Measurements from ENCODE around the gene RNASET2.
"Not testable (repeated sequence)": the region's sequence is repeated elsewhere in the genome, so short reads cannot be mapped to it uniquely, and the experiment has no call there.

The RNASET2 gene

DNA sequence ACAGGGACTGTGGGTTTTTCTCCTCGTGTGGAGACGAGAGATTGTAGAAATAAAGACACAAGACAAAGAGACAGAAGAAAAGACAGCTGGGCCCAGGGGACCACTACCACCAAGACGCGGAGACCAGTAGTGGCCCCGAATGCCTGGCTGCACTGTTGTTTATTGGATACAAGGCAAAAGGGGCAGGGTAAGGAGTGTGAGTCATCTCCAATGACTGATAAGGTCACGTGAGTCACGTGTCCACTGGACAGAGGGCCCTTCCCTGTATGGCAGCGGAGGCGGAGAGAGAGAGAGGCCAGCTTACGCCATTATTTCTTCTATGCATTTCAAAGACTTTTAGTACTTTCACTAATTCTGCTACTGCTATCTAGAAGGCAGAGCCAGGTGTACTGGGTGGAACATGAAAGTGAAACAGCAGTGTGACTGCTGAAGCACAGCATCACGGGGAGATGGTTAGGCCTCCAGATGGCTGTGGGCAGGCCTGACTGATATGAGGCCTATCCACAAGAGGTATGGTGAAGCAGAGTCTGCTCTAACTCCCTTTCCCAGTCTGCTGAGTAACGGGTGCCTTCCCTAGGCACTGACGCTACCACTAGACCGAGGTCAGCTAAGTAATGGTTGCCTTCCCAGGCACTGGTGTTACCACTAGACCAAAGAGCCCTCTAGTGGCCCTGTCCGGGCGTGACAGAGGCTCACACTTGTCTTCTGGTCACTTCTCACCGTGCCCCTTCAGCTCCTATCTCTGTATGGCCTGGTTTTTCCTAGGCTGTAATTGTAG, 5.3 kb downstream of the RNASET2 start:
- TF ChIP-seq CTCF (IDR thresholded peaks at IDR 0.05; ENCODE audit: extremely low read depth, insufficient read depth, missing control alignments): peak; percentile 68
- in situ Hi-C loops (cut with MboI; ENCODE audit: low pct_unique_long_range_greater_than_20kb, low sequenced_read_pairs, unreplicated experiment): loop anchor here (25.0 kb wide), 1 partner anchor 164 kb away; no protein-coding TSS in a partner anchor
- DNase-seq (ENCODE audit: low spot score): peak; percentile 76

- in situ Hi-C loops (cut with MboI; ENCODE audit: low pct_unique_long_range_greater_than_20kb, low sequenced_read_pairs, unreplicated experiment): loop anchor here (25.0 kb wide), 1 partner anchor 163 kb away; no protein-coding TSS in a partner anchor
- peak; percentile 72 for DNase-seq (ENCODE audit: low spot score)
- no peak for TF ChIP-seq CTCF (IDR thresholded peaks at IDR 0.05; ENCODE audit: extremely low read depth, insufficient read depth, missing control alignments)
Measured at GRCh38 chr6:166950443-166950821, 5.9 kb downstream of the RNASET2 start.

GRCh38 chr6:166949528-166950442, 6.6 kb downstream of the RNASET2 start:
- DNase-seq (ENCODE audit: low spot score): no peak
- in situ Hi-C loops (cut with MboI; ENCODE audit: low pct_unique_long_range_greater_than_20kb, low sequenced_read_pairs, unreplicated experiment): loop anchor here (25.0 kb wide), 1 partner anchor 162 kb away; no protein-coding TSS in a partner anchor

DNA sequence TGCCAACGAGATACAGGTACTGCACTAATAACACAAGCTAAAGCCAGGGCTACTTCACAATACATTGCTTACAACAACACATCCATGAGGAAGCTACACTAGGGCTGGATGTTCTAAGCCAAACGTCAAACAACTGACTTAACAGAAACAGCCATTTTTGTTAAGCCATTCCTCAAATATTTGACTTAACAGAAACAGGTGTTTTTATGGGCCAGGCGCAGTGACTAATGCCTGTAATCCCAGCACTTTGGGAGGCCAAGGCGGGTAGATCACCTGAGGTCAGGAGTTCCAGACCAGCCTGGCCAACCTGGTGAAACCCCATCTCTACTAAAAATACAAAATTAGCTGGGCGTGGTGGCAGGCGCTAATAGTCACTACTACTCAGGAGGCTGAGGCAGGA, 7.6 kb downstream of the RNASET2 start:
- DNase-seq (ENCODE audit: low spot score); in situ Hi-C loops (cut with MboI; ENCODE audit: low pct_unique_long_range_greater_than_20kb, low sequenced_read_pairs, unreplicated experiment): not testable (repeated sequence)

More at GRCh38 chr6:166949528-166950442, 6.6 kb downstream of the RNASET2 start:
- TF ChIP-seq CTCF (IDR thresholded peaks at IDR 0.05; ENCODE audit: extremely low read depth, insufficient read depth, missing control alignments): no peak

DNA sequence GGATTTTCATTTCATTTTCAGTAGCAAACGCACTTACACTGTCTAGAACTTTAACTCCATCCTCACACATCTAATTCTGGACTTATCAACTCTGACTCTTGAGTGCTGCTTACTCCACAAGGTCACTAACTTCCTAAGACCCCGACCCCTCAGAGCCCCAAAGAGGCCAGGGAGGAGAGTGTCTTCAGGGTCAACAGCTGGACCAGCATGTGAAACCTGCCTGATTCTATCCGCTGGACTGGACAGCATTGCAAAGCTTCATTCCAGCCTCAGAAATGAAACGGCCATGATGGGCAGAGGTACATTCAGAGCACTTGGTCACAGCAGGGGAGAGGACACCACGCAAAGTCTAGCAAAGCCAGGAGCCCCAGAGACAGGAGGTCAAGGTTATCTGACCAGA, 9.1 kb downstream of the RNASET2 start:
- DNase-seq (ENCODE audit: low spot score): no peak
- TF ChIP-seq CTCF (IDR thresholded peaks at IDR 0.05; ENCODE audit: extremely low read depth, insufficient read depth, missing control alignments): no peak
- in situ Hi-C loops (cut with MboI; ENCODE audit: low pct_unique_long_range_greater_than_20kb, low sequenced_read_pairs, unreplicated experiment): no loop called here

- in situ Hi-C loops (cut with MboI; ENCODE audit: low pct_unique_long_range_greater_than_20kb, low sequenced_read_pairs, unreplicated experiment): no loop called here
- DNase-seq (ENCODE audit: low spot score): no peak
- no peak for TF ChIP-seq CTCF (IDR thresholded peaks at IDR 0.05; ENCODE audit: extremely low read depth, insufficient read depth, missing control alignments)
Measured at GRCh38 chr6:166946125-166946524, 10.2 kb downstream of the RNASET2 start.
